ENCODE measurements around the gene FBLN1.

DNA sequence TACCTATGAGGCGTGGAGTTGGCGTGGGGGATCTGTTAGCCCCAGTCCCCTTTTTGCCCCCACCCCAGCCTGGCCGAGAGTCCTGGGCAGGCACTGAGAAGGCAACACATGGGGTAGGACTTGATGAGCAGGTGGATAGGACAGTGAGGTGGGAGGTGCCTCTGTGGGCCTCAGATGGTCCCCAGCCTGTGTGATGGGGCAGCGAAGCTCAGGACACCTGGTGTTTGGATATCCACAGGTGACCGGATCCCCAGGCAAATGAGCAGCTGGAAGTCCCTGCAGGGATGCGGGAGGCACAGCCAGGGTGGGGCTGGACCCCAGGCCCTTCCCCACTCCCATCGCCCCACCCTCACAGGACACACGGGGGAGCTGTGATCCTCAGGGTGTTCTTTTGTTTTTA, 9.7 kb downstream of the FBLN1 start:
- TF ChIP-seq, protein P1, sequence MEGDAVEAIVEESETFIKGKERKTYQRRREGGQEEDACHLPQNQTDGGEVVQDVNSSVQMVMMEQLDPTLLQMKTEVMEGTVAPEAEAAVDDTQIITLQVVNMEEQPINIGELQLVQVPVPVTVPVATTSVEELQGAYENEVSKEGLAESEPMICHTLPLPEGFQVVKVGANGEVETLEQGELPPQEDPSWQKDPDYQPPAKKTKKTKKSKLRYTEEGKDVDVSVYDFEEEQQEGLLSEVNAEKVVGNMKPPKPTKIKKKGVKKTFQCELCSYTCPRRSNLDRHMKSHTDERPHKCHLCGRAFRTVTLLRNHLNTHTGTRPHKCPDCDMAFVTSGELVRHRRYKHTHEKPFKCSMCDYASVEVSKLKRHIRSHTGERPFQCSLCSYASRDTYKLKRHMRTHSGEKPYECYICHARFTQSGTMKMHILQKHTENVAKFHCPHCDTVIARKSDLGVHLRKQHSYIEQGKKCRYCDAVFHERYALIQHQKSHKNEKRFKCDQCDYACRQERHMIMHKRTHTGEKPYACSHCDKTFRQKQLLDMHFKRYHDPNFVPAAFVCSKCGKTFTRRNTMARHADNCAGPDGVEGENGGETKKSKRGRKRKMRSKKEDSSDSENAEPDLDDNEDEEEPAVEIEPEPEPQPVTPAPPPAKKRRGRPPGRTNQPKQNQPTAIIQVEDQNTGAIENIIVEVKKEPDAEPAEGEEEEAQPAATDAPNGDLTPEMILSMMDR (IDR thresholded peaks at IDR 0.05) = no peak
- TF ChIP-seq EZH2 (IDR thresholded peaks at IDR 0.05; ENCODE audit: borderline replicate concordance, insufficient read depth, low read depth, low read length, poor library complexity, severe bottlenecking) = no peak

Measured in B cell (primary cell).